ENCODE measurements around the gene FLRT2.

FLRT2 gene

GRCh38 chr14:85565862-85566296 is 35.9 kb downstream of the FLRT2 start:
- no peak for DNase-seq

- DNase-seq = no peak
Observed at GRCh38 chr14:85566603-85567002, 36.7 kb downstream of the FLRT2 start.

GRCh38 chr14:85572011-85572410 is 42.1 kb downstream of the FLRT2 start:
- DNase-seq = no peak

- no peak for DNase-seq
Observed at GRCh38 chr14:85572845-85573244, 42.9 kb downstream of the FLRT2 start.

GRCh38 chr14:85573406-85573805 is 43.5 kb downstream of the FLRT2 start:
- no peak for DNase-seq

DNA sequence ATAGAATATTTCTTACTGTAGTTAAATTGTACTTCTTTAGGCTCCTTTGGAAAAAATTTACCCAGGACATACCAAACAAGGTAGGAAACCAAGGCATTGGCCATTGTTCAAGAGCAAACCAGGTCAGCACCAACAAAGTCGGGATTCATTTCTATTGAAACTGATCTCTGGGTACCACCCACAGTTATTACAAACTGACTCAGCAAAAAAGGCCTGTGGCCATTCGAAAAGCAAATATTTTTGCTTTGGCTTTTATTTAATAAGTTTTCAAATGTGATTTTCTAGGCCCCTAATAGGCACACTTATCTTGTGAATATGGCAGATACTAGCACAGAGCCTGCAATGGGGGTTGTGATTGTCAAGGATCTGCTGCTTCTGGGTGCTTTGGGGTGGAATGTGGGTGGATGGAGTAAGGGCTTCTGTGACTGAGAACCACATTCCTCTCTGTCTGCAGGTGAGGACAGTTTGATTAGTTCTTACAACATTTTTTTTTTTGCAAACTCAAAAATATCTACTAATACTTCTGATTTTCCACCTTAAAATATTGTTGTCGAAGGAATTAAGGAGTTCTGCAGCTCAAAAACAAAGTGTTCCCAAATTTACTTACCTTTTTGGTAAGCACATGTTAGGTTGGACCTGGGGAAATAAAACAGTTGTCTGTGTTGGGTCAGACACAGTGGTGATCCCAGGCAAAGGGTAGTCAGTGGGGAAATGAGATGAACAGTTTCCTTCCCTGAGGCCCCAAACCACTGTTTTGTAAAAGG is 45.1 kb downstream of the FLRT2 start:
- no peak for DNase-seq

DNA sequence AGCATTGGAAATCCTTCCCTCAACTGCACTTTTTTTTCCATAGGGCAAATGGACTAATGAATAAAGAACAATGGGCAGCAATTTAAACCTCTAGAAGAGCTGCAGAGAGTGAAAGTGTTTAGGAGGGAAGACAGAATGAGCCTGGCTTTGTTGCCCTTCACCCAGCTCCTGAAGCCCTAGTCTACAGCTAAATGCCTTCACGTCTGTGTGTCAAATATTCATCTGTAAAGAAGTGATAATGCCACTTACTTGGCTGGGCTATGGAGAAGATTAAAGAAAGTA is 45.6 kb downstream of the FLRT2 start:
- no peak for DNase-seq

DNA sequence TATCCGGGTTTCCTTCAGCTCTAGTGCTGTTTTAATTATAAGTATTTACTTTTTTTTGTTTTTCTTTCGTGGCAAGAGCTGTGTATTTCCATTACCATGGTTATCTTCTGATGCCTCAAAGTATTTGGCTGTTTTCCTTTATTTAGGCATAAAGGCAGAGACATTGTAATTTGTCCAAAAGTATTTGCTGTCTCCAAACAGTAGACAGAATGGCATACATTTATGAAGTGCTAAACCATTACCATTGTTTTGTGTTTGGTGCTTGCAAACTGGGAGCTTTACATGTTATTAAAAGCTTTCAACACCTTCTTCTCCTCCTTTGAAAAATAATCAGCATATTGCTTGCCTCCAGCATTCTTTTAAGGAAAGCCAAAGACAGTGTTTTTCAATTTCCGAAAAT is 46.3 kb downstream of the FLRT2 start:
- DNase-seq = no peak

- no peak for DNase-seq
Observed at GRCh38 chr14:85576848-85577542, 47.1 kb downstream of the FLRT2 start.

DNA sequence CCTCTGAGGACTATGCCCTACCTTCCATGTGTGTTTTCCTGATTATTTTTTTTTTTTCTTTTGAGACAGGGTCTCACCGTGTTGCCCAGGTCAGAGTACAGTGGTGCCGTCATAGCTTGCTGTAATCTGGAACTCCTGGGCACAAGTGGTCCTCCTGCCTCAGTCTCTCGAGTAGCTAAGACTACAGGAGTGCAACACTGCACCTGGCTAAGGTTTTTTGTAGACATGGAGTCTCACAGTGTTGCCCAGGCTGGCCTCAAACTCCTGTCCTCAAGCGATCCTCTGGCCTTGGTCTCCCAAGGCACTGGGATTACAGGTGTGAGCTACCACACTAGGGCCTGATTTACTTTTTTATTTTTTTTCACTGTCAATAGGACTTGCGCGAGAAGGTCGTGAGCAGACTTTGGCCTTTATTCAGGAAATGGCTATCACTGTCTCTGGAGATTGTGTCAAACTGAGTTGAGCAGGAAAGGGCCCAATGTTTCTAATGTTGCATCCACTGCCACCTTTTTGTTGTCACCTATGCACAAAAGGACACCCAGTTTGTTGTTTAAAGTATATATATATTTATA is 47.7 kb downstream of the FLRT2 start:
- DNase-seq = no peak

DNA sequence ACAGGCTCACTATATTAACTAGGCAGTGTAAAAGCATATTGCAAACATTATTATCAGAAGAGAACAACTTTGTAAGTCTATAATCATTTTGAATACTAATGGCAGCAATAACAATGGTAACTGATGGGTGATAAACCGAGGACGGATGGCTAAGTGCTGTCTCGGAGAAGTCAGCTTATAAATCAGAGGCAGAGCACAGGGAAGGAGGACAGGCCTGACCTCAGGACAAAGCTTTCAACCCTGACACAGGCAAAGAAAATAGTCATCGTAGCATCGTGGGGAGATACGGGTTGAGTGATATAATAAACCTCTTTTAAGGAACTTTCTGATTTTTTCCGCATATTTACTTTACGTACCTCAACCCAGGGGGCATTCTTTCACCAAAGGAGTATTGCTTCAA is 48.4 kb downstream of the FLRT2 start:
- DNase-seq = no peak

DNA sequence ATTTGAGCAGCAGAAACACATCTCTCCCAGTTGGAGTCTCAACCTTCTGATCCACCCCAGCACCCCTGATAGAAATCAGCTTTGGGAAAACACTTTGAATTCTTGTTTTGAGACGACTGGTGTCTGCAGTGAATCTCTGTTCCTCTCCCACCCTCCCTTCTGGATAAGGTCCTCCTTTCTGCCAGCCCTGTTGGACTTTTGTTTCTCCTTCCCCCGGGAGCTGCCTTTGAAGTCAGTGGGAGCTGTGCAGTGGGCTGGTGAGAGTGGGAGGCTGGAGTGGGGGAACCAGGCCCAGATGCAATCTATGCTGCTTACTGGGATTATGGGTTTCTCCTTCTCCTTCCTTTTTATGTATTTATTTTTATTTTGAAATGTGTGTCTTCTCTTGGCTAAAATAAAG is 49.0 kb downstream of the FLRT2 start:
- DNase-seq = no peak

GRCh38 chr14:85579942-85580341 is 50.0 kb downstream of the FLRT2 start:
- no peak for DNase-seq

- no peak for DNase-seq
Observed at GRCh38 chr14:85580536-85581140, 50.7 kb downstream of the FLRT2 start.

- DNase-seq = no peak
Observed at GRCh38 chr14:85581691-85582090, 51.7 kb downstream of the FLRT2 start.

DNA sequence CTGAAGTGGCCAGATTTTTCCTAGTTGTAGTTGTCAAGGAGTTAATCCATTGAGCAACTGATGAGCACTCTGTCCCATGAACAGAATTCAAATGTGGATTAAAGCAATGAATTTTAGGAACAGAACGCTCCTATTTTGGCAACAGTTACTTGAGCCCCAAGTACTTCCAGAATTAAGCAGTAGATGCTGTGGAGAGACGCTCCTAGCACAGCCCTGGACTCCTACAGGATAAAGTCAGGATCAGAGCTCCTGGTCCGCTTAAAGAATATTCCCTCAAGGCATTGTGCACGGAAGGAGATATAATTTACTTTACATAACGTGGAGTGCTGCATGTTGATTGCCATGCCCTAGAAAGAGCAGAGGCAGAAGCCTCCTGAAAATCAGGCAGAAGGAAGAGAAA is 53.4 kb downstream of the FLRT2 start:
- no peak for DNase-seq

- DNase-seq = no peak
Observed at GRCh38 chr14:85584481-85584880, 54.5 kb downstream of the FLRT2 start.

GRCh38 chr14:85587151-85587711 is 57.3 kb downstream of the FLRT2 start:
- no peak for DNase-seq

GRCh38 chr14:85590784-85591183 is 60.8 kb downstream of the FLRT2 start:
- DNase-seq = no peak

- no peak for DNase-seq
Observed at GRCh38 chr14:85594217-85594616, 64.3 kb downstream of the FLRT2 start.

- no peak for DNase-seq
Observed at GRCh38 chr14:85595981-85596380, 66.0 kb downstream of the FLRT2 start.

DNA sequence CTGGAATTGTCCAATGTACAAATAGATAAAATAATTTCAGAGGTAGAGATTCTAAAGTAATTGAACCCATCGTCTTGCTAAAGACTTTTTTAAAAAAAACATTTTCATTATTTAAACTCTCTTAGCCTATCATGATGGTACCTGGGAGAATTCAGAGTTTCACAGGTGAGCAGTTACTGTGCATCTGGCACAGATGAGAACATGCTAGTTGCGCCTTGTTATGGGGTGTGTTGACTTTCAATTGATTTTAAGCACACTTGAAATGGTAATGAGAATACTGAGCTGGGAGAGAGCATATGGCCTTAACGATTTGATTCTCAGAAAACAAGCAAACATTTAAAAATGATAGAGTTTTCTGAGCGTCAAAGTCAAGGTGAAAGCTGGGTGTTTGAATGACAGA is 66.6 kb downstream of the FLRT2 start:
- DNase-seq = no peak

GRCh38 chr14:85597701-85598100 is 67.8 kb downstream of the FLRT2 start:
- DNase-seq = no peak

GRCh38 chr14:85599939-85600338 is 70.0 kb downstream of the FLRT2 start:
- no peak for DNase-seq

Data from activated naive CD4-positive, alpha-beta T cell (primary cell).